Endometrial microvascular endothelial cells (primary cell): ENCODE data around the gene ALG6. TPM values are rescaled to one million over a fixed set of nuclear protein-coding genes. Genes with fewer than 3 reads are reported as not detected.
"Not testable (repeated sequence)": the region's sequence is repeated elsewhere in the genome, so short reads cannot be mapped to it uniquely, and the experiment has no call there.

ENCODE experiments used
- in situ Hi-C: cut with HindIII; loops from 2 replicates; pipeline ENCODE4 v1.10.0; 2017; ENCODE audit warnings: low sequenced_read_pairs, low pct_unique_long_range_greater_than_20kb; ENCODE audit errors: inconsistent ontology term
- total RNA-seq: library from RNA; depleted of rRNA; stranded (reverse); fragments of >200 nt; gene quantifications from one replicate; pipeline ENCODE4 v1.2.3, GENCODE V29; 2015; ENCODE audit errors: inconsistent ontology term

ALG6 gene
- total RNA-seq, 1 donor from 2014 or later, result 19.7 TPM

GRCh38 chr1:63327417-63328054, 39.9 kb upstream of the ALG6 start:
- in situ Hi-C loops, result no loop called here

- in situ Hi-C loops, result no loop called here
Observed at GRCh38 chr1:63328122-63328521, 39.3 kb upstream of the ALG6 start.

GRCh38 chr1:63328781-63329180, 38.6 kb upstream of the ALG6 start:
- in situ Hi-C loops, result no loop called here

GRCh38 chr1:63329621-63330330, 37.7 kb upstream of the ALG6 start:
- in situ Hi-C loops, result no loop called here

- in situ Hi-C loops, result no loop called here
Observed at GRCh38 chr1:63330331-63330916, 37.0 kb upstream of the ALG6 start.

GRCh38 chr1:63342402-63342801, 25.0 kb upstream of the ALG6 start:
- in situ Hi-C loops, result no loop called here

- in situ Hi-C loops, result no loop called here
Observed at GRCh38 chr1:63343922-63344321, 23.5 kb upstream of the ALG6 start.

- in situ Hi-C loops, result no loop called here
Observed at GRCh38 chr1:63350320-63350719, 17.1 kb upstream of the ALG6 start.

- in situ Hi-C loops, result no loop called here
Observed at GRCh38 chr1:63352736-63353135, 14.7 kb upstream of the ALG6 start.

- in situ Hi-C loops, result not testable (repeated sequence)
Observed at GRCh38 chr1:63356234-63356633, 11.2 kb upstream of the ALG6 start.

GRCh38 chr1:63359561-63359960, 7.9 kb upstream of the ALG6 start:
- in situ Hi-C loops, result no loop called here

GRCh38 chr1:63362073-63362472, 5.4 kb upstream of the ALG6 start:
- in situ Hi-C loops, result no loop called here

- in situ Hi-C loops, result no loop called here
Observed at GRCh38 chr1:63362578-63362977, 4.8 kb upstream of the ALG6 start.

GRCh38 chr1:63363014-63363413, 4.4 kb upstream of the ALG6 start:
- in situ Hi-C loops, result no loop called here

GRCh38 chr1:63366908-63367214, 566 bp upstream of the ALG6 start:
- in situ Hi-C loops, result no loop called here

- in situ Hi-C loops, result no loop called here
Observed at GRCh38 chr1:63368131-63368530, 704 bp downstream of the ALG6 start.

- in situ Hi-C loops, result no loop called here
Observed at GRCh38 chr1:63379583-63379982, 12.2 kb downstream of the ALG6 start.

GRCh38 chr1:63381741-63382140, 14.3 kb downstream of the ALG6 start:
- in situ Hi-C loops, result no loop called here

GRCh38 chr1:63401945-63402344, 34.5 kb downstream of the ALG6 start:
- in situ Hi-C loops, result no loop called here

- in situ Hi-C loops, result no loop called here
Observed at GRCh38 chr1:63403386-63403785, 36.0 kb downstream of the ALG6 start.
